NCI-H1105 (cell line): Measurements from ENCODE around the gene ADRA2B.
"Not testable (repeated sequence)": the region's sequence is repeated elsewhere in the genome, so short reads cannot be mapped to it uniquely, and the experiment has no call there.

Experiments
- DNase-seq: peaks from one replicate; lab custom pipeline; 2025; lab: John Stamatoyannopoulos, UW

Gene ADRA2B

GRCh38 chr2:96067098-96067660 lies 49.2 kb downstream of the ADRA2B start:
- not testable (repeated sequence) for DNase-seq

DNA sequence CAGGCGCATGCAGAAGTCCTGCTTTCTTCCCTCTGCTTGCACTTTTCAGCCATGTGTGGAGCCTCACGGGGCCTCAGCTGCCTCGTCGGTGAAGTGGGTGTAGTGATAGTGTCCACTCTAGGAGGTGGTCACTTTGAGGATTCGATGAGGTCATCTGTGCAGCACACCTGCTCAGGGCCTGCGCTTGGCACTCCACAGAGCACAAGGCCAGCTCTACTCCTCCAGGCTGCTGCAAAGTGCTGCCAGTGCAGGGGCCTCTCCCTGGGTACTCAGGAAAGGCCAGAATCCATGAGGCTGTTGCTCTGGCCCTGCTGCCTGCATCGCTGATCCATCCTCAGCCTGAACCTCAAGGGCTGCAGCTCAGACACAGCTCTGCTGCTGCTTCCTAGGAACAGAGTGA lies 49.9 kb downstream of the ADRA2B start:
- DNase-seq = not testable (repeated sequence)

DNA sequence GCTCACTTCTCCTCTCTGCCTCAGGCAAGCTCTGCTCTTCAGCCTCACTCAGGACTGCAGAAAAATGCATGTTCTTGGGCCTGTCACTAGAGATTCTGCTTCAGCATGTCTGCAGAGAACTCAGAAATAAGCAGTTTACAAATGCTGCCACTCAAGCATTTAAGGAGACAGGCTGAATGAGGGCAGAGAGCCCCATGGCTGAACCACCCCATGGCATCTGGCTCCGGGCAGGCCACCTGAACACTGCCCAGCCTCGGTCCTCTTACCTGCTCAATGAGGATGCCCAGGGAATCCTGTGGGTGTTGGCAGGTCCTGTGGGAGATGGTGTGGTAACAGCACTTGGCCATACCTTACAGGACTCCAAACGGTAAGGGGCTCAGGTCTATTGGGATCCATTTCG lies 50.4 kb downstream of the ADRA2B start:
- DNase-seq = not testable (repeated sequence)

DNA sequence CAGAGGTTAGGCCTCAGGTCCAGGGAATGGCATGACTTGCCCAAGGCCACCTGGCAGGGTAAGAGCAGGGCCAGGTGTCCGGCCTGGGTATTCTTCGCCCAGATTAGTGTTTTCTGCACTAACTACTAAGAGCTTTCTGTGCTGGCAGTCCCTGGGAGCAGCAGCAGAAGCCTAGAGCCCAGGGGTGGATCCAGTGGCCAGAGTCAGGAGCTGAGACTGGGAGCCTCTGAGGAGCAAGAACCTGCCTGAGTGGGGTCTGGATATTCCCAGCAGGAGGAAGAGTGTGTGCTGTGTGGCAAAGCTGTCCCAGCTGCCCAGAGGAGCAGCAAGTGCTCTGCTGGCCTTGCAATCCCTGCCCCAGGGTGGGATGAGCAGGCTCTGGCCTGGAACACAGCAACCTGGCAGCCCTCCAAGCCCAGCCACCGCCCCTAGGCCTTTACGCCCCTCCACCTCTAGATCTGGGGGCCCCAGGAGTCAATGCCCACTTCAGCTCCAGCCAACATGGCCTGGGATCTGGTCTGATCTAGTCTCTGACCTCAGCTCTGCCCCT lies 50.9 kb downstream of the ADRA2B start:
- no peak for DNase-seq

GRCh38 chr2:96064760-96065159 lies 51.6 kb downstream of the ADRA2B start:
- DNase-seq = not testable (repeated sequence)

- DNase-seq = not testable (repeated sequence)
These were observed 52.2 kb downstream of the ADRA2B start for GRCh38 chr2:96064047-96064675.

DNA sequence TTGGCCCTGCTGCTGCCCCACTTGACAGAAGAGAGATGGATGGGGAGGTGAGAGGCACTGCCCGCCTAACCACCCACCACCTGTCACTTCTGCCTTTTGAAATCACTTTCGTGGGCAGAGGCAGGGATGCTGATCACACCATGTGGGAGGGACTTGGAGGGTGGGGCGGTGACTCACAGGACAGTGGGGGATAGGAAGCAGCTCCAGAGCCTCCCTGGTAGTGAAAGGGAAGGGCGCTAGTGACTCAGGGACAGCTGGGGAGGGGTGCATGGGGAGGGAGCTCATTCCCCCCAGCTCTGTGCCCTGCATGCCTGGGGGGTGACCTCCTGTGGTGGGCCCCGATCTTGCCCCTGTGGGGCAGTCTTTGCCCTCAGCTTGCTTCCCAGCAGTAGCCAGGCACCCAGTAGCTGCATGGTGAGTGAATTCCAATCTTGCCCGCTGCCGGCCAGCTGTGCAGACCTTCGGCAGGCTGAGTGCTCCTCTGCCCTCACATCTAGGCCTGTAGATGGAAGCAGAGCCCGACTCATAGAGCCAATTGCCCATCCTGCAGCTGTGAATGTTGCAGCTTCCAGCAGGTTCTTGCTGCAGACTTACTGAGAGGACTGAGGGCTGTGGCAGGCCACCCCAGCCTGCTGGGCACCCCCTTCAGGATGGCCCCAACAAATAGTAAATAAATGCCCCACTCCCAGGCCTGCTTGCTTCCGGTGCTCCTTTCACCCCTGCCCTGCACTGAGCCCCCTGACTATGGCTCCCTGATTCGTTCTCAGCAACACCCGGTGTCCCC lies 53.1 kb downstream of the ADRA2B start:
- DNase-seq = not testable (repeated sequence)
